Stimulated activated CD8-positive, alpha-beta memory T cell treated with anti-CD3 and anti-CD28 coated beads, Interleukin-7, amount 100 ng/mL, for 48 hours (primary cell): ENCODE data around the gene LMAN2.
"Not testable (repeated sequence)": the region's sequence is repeated elsewhere in the genome, so short reads cannot be mapped to it uniquely, and the experiment has no call there.

ENCODE experiments used
- DNase-seq, 2 donors: peaks; one replicate each; pipeline ENCODE4 v3.0.0-alpha.2; 2020; ENCODE audit warnings: low read depth in 1 of 2; ENCODE audit errors: extremely low read depth in 1 of 2

LMAN2 gene

DNA sequence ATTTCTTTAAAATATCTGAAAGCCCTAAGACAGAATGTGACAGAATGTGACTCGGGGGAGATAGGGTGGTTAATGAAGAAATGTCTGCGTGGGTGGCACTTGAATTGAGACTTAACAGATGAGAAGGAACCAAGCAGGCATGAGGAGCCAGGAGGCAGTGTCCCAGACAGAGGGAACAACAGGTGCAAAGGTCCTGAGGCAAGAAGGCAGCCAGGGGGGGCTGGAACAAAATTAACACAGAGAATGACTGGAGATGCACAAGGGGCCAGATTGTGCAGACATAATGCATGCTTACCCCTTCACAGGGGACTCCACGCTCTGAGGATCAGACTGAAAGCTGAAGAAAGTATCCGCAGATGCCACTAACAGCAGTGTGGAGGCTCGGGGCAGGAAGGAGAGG lies 1.7 kb downstream of the LMAN2 start:
- no peak for DNase-seq

DNA sequence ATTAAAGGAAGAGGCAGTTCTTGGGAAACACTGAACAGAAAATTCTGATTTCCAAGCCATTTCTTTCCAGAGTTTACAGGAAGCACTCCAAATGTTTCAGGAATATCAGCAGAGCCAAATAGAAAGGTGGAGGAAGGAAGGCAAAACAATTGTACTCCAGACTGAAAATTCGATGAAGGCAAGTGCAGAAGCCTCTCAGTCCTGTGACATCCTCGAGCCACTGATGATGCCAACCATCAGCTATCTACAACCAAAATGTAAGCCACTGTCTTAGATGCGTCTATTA lies 2.2 kb downstream of the LMAN2 start:
- DNase-seq, result no peak

DNA sequence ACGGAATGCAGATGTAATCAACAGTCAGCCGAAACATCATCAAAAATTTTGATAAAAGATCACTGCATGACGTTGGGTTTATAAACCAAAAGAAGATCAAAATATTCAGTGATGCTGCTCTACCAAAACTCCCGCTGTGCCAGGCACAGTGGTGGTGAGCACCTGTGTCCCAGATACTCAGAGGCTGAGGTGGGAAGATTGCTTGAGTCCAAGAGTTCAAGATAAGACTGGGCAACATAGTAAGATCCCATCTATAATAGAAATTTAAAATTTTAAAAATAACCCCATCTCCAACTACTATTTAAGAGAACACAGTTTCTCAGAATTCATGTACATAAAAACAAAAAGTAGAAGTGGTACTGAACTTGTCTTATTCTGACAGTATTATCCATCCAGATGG lies 3.8 kb downstream of the LMAN2 start:
- DNase-seq, result no peak

DNA sequence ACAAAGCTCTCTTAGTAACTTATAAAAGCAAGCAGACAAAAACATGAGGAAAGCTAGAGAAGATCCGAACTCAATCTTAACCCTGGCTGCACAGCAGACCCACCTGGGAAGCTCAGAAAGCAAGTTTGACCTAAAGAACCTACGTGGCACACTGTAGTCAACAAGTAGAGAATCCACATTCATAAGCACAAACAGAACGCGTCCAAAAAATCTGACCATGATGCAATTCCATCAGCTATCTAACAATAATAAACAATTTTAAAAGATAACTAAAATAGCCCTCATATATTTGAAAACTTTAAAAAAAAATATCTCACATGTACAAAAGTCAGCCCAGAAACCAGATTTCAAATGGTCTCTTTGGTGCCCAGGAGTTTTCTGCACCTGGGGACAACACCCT lies 4.6 kb downstream of the LMAN2 start:
- DNase-seq, result no peak

DNA sequence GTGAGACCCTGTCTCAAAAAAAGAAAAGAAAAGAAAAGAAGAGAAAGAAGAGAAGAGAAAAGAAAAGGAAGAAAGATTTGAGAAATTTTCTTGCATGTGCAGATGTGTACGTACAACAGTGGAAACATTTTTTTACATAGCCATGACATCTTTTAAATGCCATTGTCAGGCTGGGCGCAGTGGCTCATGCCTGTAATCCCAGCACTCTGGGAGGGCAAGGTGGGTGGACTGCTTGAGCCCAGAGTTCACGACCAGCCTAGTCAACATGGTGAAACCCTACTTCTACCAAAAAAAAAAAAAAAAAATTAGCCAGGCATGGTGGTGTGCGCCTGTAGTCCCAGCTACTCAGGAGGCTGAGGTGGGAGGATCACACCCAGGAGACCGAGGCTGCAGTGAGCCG lies 6.6 kb downstream of the LMAN2 start:
- DNase-seq, result no peak

DNA sequence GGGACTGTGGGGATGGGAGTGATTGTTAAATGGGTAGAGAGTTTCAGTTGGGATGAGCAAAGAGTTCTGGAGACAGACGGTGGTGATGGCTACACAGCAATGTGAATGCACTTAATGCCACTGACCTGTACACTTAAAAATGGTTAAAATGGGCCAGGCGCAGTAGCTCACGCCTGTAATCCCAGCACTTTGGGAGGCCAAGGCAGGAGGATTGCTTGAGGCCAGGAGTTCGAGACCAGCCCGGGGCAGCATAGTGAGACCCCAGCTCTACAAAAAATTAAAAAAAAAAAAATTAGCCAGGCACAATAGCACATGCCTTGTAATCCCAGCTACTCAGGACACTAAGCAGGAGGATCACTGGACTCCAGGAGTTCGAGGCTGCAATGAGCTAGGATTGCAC lies 7.7 kb downstream of the LMAN2 start:
- no peak for DNase-seq

DNA sequence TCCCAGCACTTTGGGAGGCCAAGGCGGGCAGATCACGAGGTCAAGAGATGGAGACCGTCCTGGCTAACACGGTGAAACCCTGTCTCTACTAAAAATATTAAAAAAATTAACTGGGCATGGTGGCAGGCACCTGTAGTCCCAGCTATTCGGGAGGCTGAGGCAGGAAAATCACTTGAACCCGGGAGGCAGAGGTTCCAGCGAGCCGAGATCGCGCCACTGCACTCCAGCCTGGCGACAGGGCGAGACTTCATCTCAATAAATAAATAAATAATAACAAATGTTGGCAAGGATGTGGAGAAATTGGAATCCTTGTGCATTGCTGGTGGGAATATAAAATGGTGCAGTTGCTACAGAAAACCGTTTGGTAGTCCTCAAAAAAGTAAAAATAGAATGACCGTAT lies 8.5 kb downstream of the LMAN2 start:
- DNase-seq, result not testable (repeated sequence)

DNA sequence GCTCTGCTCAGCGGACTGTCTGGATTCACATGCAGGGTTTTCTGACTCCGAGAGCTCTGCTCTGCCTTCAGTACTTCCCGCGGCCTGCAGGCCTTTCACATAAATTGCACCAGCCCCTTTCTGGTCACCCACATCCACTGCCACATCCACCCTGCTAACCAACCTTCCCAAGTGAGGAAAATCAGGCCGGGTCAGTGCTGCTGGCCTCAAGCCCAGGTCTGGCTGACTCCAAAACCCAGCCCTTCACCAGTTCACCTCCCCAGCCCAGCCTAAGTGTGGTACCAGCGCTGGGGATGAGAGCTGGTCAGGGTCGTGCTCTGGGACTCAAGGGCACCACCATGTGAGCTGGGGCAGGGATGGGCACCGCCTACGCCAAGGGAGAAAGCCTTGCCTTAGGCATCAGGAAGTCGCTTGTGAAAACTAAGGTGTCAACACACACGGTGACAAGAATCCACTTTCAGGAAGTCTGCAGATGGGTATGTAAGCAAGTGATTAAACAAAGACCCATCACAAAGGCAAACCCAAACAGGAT lies 12.3 kb downstream of the LMAN2 start:
- DNase-seq, result no peak

DNA sequence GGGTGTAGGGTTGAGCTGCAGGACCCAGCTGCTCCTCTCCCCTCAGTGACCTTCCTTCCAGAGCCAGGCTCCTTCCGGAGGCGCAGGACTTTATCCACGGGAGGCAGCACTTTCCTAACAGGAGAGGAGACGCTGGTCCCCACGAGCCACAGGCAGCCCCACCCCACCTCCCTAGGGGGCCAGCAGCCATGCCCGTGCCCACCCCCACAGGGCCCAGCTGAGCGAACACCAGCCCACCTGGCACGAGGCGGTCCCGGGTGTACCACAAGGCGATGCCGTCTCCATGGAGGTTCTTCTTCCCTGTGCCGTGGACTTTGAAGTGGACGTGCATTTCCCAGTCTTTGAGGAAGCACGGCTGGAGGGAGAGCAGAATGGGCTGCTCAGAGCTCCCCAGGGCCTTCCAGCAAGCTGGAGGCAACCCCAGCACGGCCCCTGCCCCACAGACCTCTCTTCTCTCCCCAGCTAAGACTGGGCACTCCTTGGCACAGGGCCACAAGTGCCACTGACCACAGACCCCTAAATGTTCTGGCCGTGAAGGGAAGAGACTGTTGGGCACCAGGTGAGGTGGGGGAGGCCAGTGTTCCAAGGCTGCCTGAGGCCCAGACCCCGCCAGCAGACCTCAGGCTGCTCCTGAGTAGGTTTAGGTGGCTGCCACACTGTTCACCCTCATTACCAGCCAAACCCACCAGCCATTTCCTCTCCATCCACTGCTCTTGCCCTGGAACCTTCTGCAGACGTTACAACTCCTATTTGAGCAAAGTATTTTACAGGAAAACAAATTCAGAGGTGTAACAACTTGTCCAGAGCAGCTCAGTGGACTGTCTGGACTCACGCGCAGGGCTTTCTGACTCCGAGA lies 13.0 kb downstream of the LMAN2 start:
- DNase-seq, result no peak

DNA sequence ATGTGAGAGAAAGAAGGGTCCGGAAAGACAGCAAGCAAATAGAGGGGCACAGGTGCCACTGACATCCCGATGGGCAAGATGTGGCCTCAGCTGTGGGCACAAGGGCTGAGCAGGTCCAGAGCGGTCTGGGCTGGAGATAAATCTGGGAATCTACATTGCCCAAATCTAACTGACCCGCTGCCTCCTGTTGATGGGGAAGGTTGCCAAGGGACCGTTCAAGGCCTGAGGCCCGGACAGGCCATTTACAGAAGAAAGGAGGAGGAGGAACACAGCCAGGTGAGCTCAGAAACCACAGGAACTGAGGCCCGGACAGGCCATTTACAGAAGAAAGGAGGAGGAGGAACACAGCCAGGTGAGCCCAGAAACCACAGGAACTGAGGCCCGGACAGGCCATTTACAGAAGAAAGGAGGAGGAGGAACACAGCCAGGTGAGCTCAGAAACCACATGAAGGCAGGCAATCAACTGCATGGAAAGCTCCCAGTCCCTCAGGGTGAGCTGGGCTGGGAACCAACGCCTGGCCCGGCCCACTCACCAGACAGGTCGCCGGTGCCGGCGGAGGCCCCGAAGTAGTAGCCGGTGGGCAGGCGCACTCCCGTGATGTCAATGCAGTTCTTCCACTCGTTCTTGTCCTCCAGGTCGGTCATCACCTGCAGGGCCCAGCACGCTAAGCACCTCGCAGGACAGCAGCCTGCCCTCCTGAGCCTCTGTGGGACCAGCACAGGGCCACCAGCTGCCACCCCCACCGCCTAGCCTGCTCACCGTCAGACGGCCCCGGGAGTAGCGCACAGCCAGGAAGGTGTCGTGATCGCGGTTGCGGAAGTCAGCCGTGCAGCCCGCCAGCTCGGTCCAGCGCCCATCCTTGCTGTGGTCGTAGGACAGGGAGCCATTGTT lies 14.6 kb downstream of the LMAN2 start:
- no peak for DNase-seq

DNA sequence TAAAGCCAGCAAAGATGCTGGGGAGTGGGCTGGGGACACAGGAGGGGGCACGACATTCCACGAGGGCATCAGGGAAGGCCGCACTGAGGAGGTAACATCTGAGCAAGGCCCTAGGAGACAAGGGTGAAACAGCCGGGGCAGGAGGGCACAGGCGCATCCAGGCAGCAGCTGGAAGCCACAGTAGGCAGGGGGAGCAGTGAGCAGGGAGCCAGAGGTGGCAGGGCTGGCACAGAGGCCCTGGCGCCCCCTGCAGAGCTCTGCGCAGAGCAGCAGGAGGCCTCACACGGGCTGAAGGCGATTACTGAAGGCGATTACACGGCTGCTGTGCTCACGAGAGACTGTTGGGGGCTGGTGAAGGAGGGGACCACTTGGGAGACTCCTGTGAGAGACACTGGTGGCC lies 15.4 kb downstream of the LMAN2 start:
- DNase-seq, result no peak

DNA sequence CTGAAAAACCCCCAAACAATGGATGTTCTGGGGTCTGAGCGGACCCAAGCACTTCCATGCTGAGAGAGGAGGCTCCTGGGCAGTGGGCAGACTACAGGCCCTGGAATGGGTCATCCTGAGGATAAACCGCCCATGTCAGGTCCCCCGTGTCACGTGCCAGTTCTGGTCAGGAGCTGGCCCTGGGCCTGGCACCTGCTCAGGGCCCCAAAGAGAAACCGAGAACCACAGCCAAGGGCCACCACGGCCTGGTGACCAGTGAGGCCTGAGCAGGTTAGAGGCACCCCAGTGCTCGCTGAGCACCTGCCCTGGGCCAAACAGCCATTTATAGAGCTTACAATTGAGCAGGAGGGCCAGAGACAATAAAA lies 15.8 kb downstream of the LMAN2 start:
- DNase-seq, result no peak

DNA sequence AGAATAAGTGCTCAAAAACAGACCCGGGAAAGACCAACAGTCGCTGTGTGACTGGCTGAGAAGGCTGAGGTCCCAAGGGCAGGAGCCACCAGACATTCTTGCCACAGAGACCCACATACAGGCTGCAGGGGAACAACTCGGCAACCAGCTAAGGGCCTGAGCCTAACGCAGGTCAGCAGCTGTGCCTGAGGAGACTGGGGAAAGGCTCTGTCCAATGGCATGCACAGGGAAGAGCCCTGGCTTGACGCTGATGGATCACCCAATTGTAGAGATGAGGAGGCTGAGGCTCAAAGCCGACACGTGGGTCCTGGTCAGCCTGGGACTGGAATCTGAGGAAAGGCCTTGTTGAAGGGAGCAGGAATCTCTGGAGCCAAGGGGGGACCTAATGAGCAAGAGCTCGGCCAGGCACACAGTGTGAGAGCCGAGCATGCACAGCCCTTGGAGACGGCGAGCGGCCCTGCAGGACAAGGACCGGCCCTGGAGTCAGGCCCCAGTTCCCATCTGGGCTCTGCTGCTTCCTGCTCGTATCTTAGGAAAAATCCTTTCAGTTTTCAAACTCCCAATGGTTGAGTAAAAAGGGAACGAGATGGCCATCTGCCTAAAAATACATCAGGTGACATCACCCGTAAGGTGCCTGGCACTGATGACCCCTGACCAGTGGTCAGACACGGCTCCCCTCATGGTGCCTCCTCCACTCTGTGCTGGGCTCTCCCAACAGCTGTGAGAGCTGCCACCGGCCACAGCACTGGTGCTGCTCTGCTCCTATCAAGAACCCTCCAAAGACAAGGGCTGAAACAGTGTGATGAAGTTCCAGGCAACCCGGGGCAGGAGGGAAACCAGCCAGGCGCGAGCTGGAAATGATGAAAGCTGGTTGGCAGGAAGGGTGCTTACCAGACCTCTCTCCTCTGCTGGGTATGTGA lies 16.4 kb downstream of the LMAN2 start:
- no peak for DNase-seq

DNA sequence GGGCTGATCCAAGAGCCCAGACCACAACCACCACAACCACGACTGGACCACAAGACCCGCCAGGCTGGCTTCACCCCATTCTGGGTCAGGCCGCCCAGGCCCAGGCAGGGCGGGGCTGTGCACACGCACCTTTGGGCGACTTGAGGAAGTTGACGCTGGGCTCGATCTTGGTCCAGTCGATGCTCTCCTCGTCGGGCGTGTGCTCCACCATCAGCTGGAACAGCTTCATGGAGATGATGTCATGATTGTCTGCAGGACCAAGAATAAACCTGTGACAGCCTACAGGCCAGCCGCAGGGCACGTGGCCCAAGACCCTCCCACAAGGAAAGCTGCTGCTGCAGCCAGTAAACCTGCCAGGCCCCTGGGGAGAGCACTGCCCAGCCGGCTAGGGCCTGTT lies 17.3 kb downstream of the LMAN2 start:
- no peak for DNase-seq

DNA sequence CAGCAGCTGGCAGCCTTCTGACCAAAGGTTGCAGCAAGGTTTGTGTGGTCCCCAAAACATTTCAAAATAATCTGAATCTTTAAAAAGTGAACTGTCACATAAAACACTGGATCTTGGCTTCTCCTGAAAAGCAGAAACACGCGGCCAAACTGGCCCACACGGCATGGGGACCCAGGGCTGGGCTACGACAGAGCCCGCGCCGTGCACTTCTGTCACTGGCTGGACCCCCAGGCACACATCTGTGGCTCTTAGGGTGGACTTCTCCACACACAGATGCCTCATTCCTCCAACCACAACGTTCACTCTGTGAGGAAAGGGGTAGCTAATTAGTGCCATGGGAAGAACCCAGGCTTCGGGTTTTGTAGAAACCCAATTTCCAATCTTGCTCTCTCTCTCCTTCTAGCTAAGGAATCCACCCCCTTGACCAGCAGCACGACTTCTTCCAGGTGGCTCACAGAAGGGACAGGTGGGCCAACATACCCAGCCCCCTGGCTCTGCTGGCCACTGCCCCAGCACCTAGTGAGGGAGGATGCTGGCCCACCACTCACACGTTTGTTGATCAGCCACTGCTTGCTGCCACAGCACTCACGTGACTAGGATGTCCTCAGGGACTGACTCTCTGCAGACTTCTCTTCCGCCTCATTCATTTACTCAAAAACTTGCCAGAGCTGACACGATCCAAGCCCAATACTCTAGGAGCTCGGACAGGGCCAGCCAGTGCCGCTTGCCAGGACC lies 17.9 kb downstream of the LMAN2 start:
- DNase-seq, result no peak

DNA sequence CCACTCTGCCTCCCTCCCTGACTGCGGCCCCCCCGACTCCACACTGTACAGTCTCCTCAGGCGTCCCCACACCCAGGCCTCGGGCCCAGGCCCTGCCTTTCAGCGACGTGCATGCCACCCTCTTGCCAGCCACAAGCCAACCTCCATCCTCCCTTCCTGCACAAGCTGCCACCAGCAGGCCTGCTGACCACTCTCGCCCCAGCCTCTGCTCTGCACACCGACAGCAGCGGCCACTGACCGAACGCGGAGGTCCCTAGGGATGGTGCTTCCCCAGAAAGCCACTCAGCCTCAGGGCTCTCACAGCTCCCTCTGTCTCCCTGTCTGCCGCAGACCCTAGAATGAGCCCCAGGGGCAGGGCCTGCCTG lies 18.6 kb downstream of the LMAN2 start:
- no peak for DNase-seq

DNA sequence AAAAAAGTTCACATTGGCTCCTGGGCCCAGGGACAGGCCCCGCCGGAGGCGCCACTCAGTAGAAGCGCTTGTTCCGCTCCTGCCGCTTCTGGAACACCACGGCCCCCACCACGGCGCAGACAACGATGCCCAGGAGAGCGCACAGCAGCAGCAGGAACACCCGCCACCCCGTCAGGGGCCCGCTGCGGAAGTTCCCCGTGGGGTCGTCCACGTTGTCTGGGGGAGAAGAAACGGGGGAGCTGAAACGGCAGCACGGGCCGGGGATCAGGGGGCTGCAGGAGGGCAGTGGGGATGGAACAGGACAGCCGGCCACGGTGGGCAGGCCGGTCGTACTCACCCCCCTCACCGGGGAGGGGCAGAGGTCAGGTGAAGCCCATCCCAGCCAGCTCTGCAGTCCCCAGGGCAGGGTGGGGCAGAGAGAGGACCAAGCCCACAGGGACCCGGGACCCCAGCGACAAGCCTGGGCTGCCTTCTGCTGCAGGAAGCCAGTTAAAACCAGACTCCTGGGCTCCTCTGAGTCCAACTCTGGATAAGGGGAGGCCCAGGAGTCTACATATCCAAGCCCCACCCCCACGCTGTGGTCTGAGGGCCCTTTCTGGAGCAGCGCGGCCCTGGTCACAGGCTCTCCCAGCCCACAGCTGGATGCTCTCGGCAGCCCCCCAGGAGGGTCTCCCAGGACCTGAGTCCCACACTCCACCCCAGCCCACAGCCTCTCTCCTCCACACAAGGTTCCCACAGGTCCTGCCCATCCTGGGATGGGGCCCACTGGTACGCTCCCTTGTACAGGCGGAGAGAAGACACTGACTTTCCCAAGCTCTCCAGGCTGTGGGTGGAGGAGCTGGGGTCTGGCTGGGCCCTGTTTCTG lies 19.2 kb downstream of the LMAN2 start:
- no peak for DNase-seq

DNA sequence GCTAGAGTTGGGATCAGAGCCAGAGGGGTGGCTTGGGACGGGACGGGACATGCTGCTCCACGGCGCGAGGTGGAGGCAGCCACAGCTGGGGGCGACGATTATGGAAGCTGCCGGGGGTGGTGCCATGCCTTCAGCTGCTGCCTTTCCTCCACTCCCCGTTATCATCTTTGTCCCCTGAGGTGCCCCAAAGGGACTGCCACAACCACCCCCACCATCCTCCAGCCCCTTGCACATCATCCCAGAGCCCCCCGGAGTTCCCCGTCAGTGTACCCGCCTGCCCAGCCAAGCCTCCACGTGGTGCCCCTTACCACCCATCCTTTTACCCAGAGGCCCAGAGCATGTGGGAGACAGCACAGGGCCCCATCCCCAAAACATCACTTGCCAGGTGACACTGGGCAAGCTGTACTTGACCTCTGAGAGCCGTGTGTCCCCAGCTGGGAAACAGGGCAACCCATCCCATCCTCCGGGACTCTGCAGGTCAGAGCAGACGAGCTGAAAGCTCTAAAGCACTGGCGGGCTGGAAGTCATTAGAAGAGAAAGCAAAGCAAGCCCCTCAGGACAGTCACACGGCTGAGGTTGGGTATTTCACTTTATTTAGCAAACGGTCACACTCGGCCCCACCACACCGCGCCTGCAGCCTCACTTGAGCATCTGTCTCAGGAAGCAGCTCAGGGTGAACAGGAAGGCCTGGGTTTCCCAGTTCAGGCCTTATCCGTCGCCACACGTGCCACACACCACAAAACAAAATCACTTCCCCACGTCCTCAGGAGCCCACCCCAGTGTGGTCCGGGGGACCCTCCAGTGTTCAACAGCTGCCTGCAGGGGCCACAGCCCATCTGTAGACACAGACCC lies 20.3 kb downstream of the LMAN2 start:
- no peak for DNase-seq

DNA sequence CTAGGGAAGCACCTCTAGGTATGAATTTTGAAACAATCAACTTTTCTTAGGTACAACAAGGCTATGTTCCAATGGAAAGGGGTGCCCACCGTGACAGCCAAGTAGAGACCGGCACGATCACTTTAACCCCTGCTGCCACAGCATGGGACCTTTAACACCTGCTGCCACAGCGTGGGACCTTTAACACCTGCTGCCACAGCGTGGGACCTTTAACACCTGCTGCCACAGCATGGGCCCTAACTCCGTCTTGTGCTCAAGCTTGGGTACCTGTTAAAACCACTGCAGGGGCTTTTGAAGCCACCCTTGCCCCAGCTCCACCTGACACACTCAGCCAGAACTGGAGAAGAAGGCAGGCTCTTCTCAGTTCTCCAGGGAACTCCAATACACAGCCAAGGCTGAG lies 21.6 kb downstream of the LMAN2 start:
- no peak for DNase-seq
